GM18909 (cell line): ENCODE measurements around the gene PIEZO2.

Experiments
- ATAC-seq: cut with Tn5 transposase; IDR thresholded peaks from one replicate; pipeline ENCODE4 v1.9.1; 2021; ENCODE audit warnings: mild to moderate bottlenecking; ENCODE audit not compliant: unreplicated experiment, poor library complexity

Gene PIEZO2

DNA sequence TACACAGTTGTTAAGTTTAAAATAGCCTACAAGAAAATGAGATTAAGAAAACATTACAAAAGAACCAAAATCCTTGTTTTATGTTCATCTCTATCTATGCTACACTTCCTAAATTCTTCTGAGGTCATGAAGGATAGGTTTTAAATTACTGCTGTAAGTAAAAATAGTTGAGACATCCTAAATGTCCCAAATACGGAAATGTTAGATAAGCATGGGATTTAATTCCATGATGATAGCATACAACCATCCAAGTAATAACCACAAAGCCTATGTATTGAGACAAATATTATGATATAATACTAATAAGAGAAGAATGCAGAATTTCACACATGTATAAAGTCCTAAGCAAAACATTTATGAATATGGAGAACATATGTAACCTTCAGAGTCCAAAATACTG lies 34.1 kb downstream of the PIEZO2 start:
- ATAC-seq: no peak

- ATAC-seq: no peak
These were observed 34.7 kb downstream of the PIEZO2 start for GRCh38 chr18:11114653-11115052.

DNA sequence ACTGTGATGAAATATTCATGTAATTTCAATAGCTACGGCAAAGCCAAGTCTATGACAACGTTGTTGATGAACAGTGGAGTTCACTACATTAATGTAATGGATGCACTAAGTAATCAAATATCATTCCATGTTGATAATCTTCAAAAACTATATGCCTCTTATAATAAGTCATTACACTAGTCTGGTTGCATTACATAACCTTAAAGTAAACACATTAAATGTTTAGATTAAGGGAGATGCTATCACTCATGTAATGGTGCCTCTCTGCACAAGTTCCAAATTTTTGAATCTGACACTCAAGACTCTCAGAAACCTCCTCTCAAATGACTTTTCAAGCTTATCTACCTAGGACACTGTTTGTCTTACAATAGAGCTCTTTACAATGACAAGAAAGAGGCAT lies 35.4 kb downstream of the PIEZO2 start:
- no peak for ATAC-seq

DNA sequence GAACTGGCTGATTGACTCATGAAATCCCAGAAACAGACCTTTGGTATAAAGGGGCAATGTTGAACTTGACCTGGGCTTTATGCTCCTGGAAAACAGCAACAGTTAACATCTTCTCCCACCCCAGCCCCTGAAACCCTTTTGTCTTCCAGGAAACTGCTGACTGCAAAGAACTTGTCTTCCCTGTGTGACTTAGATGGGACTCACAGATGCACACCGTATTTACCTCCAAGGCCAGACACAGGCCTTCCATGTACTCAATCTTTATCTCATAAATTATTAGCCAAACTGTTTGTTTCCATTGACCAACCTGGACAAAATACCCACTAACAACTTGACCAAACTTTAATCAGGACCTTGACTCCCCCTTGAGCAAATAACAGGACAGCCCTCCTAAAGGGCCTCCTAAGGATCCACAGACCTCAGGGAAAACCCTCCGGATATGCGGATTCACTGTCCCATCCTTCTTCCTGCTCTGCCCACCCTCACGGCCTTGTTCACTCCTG lies 36.3 kb downstream of the PIEZO2 start:
- no peak for ATAC-seq

DNA sequence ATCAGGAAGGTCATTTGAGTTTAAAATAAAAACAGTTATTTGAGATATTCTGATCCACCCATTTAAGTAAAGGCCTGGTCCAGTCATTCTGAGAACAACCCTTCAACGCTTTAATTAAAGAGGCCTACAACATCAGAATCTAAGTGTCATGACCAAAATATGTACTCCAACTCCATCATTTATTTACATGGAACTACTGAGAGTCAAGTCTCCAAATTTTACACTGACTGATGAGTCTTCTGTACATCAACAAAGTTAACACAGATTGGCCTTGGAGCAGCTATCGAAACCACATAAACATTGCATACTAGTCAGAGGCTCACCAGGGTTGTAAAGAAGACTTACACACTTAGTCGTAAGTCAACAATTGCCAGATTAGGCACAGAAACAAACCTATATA lies 37.1 kb downstream of the PIEZO2 start:
- ATAC-seq: no peak

DNA sequence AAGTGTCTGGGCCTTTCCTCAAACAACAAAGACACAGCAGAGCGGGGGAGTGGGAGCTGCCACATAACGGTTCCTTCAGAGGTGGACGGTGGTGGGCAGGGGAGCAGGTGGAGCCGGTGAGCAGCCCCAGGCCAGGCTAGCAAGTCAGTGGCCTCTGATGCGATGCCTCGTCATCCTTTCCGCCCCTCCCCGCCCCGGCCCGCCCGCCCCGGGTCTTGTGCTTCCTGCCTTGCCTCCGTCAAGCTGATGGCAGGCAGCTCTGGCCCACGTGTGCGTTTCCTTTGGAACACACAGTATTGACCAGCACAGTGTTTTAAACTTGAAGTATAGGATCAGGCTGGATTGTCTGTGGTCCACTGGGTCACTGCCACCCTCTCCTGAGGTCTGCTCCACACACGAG lies 38.9 kb downstream of the PIEZO2 start:
- no peak for ATAC-seq

DNA sequence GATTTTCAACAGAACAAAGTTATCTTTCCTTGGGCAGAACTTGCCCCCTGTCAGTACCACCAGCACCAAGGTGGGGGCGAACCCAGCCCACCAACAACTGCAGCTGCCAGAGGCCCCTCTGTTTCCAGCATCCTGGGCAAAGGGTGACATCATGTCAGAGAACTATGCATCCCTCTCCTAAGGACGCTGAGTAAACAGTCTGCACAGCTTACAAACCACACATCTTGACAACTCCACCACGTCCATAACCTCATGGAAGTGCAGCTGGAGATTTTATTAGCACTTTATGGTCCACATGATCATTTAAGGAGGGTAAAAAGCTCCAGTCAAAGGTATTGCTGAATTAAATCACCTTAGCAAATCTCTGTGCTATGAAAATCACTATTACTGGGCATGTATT lies 40.4 kb downstream of the PIEZO2 start:
- ATAC-seq: no peak

DNA sequence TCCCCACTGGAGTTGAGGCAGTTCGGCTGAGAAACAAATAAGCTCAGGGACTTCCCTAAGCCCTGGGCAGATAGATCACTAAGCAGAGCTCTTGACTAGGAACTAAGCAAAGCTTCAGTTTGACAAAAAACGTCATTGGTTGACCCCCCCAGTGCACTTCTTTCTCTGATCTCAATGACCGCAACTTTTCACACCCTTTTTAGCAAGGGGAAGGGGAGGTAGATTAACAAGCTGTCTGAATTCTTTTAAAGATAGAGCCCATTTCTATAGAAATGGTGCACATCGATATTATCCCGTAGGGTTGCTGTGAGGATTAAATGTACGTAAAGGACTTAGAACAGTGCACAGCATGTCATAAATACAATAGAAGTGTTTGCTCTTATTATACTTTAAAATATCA lies 42.5 kb downstream of the PIEZO2 start:
- no peak for ATAC-seq

DNA sequence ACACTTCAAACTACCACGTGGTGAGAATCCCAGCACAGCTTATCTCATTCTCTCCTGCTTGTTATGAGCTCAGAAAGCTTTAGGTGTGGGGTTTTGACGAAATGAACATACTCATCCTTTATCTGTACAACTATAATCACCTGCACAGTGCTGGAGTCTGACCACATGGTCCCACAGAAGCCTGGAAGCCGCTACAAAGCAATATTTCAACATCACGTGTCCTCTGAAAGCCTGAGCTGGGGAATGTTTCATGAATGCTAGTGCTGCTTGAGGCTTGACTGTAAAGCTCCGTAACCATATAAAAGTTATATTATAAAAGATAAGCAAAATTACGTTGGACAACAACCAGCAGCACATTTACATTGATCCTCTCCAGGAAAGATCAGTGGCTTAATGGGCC lies 43.9 kb downstream of the PIEZO2 start:
- ATAC-seq: no peak

- no peak for ATAC-seq
These were observed 45.1 kb downstream of the PIEZO2 start for GRCh38 chr18:11104307-11104706.

GRCh38 chr18:11096839-11097750 lies 52.3 kb downstream of the PIEZO2 start:
- no peak for ATAC-seq

DNA sequence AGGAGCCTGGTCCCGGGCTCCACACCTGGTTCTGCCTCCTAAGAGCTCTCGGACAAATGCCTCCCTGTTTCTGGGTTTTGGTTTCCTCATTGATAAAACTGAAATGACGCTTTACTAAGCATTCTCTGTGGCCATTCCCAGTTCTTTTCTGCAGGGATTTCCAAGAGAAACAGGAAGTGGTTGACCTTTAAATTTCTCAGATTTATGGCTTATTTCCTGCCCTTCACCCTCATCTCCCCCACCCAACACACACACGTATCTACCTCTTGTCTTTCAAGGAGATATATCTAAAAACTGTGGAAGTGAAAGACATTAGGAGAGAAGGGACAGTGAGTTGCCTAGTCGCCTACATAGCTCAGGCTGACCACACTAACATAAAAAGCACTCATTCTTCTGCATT lies 53.0 kb downstream of the PIEZO2 start:
- no peak for ATAC-seq

GRCh38 chr18:11095674-11096293 lies 53.6 kb downstream of the PIEZO2 start:
- no peak for ATAC-seq

- no peak for ATAC-seq
These were observed 54.2 kb downstream of the PIEZO2 start for GRCh38 chr18:11095211-11095610.

DNA sequence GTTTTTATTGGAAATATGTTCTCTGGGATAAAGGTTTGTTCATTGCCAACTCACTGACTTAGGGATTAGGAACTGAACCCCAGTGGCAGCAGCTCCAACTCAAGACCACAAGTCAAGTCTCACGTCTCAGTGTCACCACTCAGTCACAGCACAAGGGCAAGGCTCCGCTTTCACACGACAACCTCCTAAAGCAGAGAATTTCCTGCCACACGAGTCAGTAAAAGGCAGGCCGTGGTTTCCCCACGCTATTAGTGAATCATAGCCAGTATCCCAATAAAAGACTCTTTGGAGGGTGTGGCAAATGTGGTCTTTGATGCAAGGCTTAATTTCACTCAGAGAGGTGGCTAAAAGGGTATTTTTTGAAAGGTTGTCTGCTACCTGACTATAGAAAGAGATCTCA lies 57.6 kb downstream of the PIEZO2 start:
- ATAC-seq: no peak

- no peak for ATAC-seq
These were observed 59.2 kb downstream of the PIEZO2 start for GRCh38 chr18:11089931-11090715.

- ATAC-seq: no peak
These were observed 68.3 kb downstream of the PIEZO2 start for GRCh38 chr18:11081009-11081532.

DNA sequence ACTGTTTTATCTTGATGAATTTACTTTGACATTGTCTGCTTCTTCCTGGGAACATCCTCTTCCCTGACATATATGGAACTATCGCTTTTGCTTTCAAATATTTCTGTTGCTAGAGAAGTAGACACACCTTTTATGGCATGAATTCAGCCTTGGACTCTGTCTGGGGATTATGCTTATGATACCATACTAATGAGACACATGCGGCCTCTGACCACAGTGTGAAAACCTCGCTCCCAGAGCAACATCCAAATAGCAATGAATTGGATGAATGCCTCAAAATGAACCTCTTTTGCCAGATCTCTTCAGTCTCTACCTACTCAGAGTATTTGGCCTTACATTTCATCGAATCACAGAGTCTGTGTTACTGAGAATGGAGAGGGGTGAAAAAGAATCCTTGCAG lies 70.9 kb downstream of the PIEZO2 start:
- no peak for ATAC-seq

- no peak for ATAC-seq
These were observed 71.7 kb downstream of the PIEZO2 start for GRCh38 chr18:11077548-11078187.

GRCh38 chr18:11074889-11075288 lies 74.5 kb downstream of the PIEZO2 start:
- no peak for ATAC-seq
